ENCODE data around the gene VSTM2L. TPM values are rescaled to one million over a fixed set of nuclear protein-coding genes. Genes with fewer than 3 reads are reported as not detected.
"Not testable (repeated sequence)": the region's sequence is repeated elsewhere in the genome, so short reads cannot be mapped to it uniquely, and the experiment has no call there.

Gene VSTM2L
- polyA plus RNA-seq, 1 donor: 22.9 TPM

DNA sequence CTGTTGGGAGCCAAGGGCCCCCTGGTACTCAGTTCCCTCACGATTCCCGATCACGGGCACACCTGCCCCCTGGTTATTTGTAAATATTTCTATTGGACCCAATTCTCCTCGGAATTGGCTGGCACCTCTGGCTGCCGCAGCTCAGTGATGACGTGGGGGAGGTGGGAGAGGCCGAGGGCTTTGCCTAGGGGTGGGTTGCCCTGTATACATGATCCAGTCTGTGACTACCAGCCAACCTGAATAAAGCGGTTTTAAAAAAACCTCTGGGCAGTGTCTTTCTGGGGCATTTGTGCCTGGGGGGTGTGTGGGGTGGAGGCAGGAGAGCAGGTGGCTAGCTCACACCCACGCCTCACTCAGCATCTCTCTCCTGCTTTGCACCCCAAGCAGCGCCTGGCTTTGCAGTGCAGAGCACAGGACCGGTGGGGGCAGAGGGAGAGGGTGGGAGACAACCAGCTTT is 42.2 kb downstream of the VSTM2L start:
- WGBS (ENCODE audit: insufficient coverage, low lambda C conversion rate): no CpG with 5 or more reads among the region's 11 CpGs
- no peaks in the 10 kb centered on the region for H3K36me3 ChIP-seq (ENCODE audit: control insufficient read depth, insufficient read depth, low read length)
- H3K4me1 ChIP-seq (ENCODE audit: control insufficient read depth, insufficient read depth, low read length): no peaks in the 10 kb centered on the region
- H3K9me3 ChIP-seq (ENCODE audit: control insufficient read depth, low read depth, low read length): no peaks in the 10 kb centered on the region
- no peak overlapping the region for H3K27ac ChIP-seq (ENCODE audit: low read length)
- no peak overlapping the region for H3K4me3 ChIP-seq (ENCODE audit: low read length)
- no peak for DNase-seq
- H3K27me3 ChIP-seq (ENCODE audit: control insufficient read depth, insufficient read depth, low read length): no peaks in the 10 kb centered on the region

DNA sequence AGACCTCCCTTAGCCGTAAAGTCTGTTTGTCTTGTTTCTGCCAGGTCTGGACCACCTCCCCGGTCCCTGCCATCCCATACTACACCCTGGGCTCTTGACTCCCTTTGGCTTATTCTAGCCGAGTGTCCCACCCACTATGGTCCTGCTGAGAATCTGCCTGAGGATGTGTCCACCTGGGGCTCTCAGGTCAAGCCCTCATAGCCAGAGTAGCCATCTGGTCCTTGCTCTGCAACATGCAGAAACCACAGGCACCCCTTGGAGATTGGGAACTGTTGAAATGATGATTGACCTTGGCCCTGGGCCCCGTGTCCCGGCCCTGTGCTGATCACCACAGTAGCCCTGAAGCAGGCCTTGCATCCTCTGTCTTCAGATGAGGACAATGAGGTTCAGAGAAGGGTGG is 44.0 kb downstream of the VSTM2L start:
- no peak for DNase-seq
- no peaks in the 10 kb centered on the region for H3K4me1 ChIP-seq (ENCODE audit: control insufficient read depth, insufficient read depth, low read length)
- no peaks in the 10 kb centered on the region for H3K27me3 ChIP-seq (ENCODE audit: control insufficient read depth, insufficient read depth, low read length)
- H3K27ac ChIP-seq (ENCODE audit: low read length): no peak overlapping the region
- no peaks in the 10 kb centered on the region for H3K9me3 ChIP-seq (ENCODE audit: control insufficient read depth, low read depth, low read length)
- no peaks in the 10 kb centered on the region for H3K36me3 ChIP-seq (ENCODE audit: control insufficient read depth, insufficient read depth, low read length)
- no peak overlapping the region for H3K4me3 ChIP-seq (ENCODE audit: low read length)
- WGBS (ENCODE audit: insufficient coverage, low lambda C conversion rate): 92% methylated on average over 2 of the region's 5 CpGs

DNA sequence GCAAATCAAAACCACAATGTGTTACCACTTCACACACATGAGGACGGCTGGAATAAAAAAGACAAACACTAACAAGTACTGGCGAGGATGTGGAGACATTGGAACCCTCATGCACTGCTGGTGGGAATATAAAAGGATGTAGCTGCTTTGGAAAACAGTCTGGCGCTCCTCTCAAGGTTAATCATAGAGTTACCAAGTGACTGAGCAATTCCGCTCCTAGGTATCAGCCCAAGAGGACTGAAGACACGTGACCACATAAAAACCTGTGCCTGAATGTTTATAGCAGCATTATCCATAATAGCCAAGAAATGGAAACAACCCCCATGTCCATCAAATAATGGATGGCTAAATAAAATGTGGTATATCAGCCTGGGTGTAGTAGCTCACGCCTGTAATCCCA is 45.0 kb downstream of the VSTM2L start:
- no peaks in the 10 kb centered on the region for H3K4me1 ChIP-seq (ENCODE audit: control insufficient read depth, insufficient read depth, low read length)
- no peaks in the 10 kb centered on the region for H3K36me3 ChIP-seq (ENCODE audit: control insufficient read depth, insufficient read depth, low read length)
- WGBS (ENCODE audit: insufficient coverage, low lambda C conversion rate): no CpG with 5 or more reads among the region's 6 CpGs
- no peak for DNase-seq
- no peak overlapping the region for H3K27ac ChIP-seq (ENCODE audit: low read length)
- H3K9me3 ChIP-seq (ENCODE audit: control insufficient read depth, low read depth, low read length): no peaks in the 10 kb centered on the region
- H3K27me3 ChIP-seq (ENCODE audit: control insufficient read depth, insufficient read depth, low read length): no peaks in the 10 kb centered on the region
- no peak overlapping the region for H3K4me3 ChIP-seq (ENCODE audit: low read length)

DNA sequence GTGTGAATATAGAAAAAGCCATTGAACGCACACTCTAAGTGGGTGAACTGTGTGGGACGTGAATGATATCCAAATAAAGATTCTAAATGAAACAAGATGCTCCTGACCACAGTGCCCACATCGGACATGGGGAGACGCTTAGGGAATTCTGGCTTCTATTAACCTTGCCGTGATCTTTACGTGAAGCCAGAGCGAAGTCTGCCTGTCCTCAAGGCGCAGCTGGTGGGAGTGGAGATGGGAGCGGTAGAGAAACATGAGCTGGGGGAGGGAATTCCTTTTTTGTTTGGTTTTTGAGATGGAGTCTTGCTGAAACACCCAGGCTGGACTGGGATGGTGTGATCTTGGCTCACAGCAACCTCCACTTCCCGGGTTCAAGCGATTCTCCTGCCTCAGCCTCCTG is 46.0 kb downstream of the VSTM2L start:
- no peak overlapping the region for H3K27ac ChIP-seq (ENCODE audit: low read length)
- no peaks in the 10 kb centered on the region for H3K27me3 ChIP-seq (ENCODE audit: control insufficient read depth, insufficient read depth, low read length)
- H3K4me3 ChIP-seq (ENCODE audit: low read length): no peak overlapping the region
- DNase-seq: no peak
- WGBS (ENCODE audit: insufficient coverage, low lambda C conversion rate): no CpG with 5 or more reads among the region's 11 CpGs
- no peaks in the 10 kb centered on the region for H3K36me3 ChIP-seq (ENCODE audit: control insufficient read depth, insufficient read depth, low read length)
- no peaks in the 10 kb centered on the region for H3K9me3 ChIP-seq (ENCODE audit: control insufficient read depth, low read depth, low read length)
- no peaks in the 10 kb centered on the region for H3K4me1 ChIP-seq (ENCODE audit: control insufficient read depth, insufficient read depth, low read length)

DNA sequence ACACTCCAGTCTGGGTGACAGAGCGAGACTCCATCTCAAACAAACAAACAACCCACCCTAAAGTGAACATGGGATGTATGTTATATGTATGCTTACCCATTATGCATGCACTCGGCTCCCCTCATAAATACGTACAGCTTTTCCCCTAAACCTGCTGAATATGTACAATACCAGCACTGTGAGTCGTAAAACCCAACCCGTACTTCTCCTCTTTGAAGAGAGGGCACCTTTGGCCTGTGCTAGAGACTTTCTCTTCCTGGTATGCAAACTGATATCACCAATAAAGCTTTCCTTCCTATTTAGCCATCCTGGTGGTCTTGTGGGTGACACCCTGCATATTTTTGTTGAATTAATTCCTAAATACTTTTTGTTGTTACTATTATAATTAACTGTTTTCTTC is 51.3 kb downstream of the VSTM2L start:
- H3K9me3 ChIP-seq (ENCODE audit: control insufficient read depth, low read depth, low read length): no peaks in the 10 kb centered on the region
- H3K4me1 ChIP-seq (ENCODE audit: control insufficient read depth, insufficient read depth, low read length): no peaks in the 10 kb centered on the region
- peak; percentile 36 to 78 for DNase-seq
- no peaks in the 10 kb centered on the region for H3K27me3 ChIP-seq (ENCODE audit: control insufficient read depth, insufficient read depth, low read length)
- H3K4me3 ChIP-seq (ENCODE audit: low read length): no peak overlapping the region
- no peak overlapping the region for H3K27ac ChIP-seq (ENCODE audit: low read length)
- no peaks in the 10 kb centered on the region for H3K36me3 ChIP-seq (ENCODE audit: control insufficient read depth, insufficient read depth, low read length)
- no CpG with 5 or more reads among the region's 5 CpGs for WGBS (ENCODE audit: insufficient coverage, low lambda C conversion rate)

- WGBS (ENCODE audit: insufficient coverage, low lambda C conversion rate): 83% methylated on average over 2 of the region's 14 CpGs
- peak in 1 of 2 donors; percentile 43 for DNase-seq
- Histone ChIP-seq H3K4me3 (ENCODE audit: low read length) (no peak overlapping the region), H3K36me3 (ENCODE audit: control insufficient read depth, insufficient read depth, low read length) (no peaks in the 10 kb centered on the region), H3K27ac (ENCODE audit: low read length) (no peak overlapping the region), H3K9me3 (ENCODE audit: control insufficient read depth, low read depth, low read length) (no peaks in the 10 kb centered on the region), H3K27me3 (ENCODE audit: control insufficient read depth, insufficient read depth, low read length) (no peaks in the 10 kb centered on the region), H3K4me1 (ENCODE audit: control insufficient read depth, insufficient read depth, low read length) (no peaks in the 10 kb centered on the region)
Observed at GRCh38 chr20:37954626-37955025, 51.7 kb downstream of the VSTM2L start.

- DNase-seq: no peak
- no peak overlapping the region for H3K27ac ChIP-seq (ENCODE audit: low read length)
- no peaks in the 10 kb centered on the region for H3K9me3 ChIP-seq (ENCODE audit: control insufficient read depth, low read depth, low read length)
- no peaks in the 10 kb centered on the region for H3K4me1 ChIP-seq (ENCODE audit: control insufficient read depth, insufficient read depth, low read length)
- no peaks in the 10 kb centered on the region for H3K36me3 ChIP-seq (ENCODE audit: control insufficient read depth, insufficient read depth, low read length)
- no CpG with 5 or more reads among the region's 7 CpGs for WGBS (ENCODE audit: insufficient coverage, low lambda C conversion rate)
- H3K27me3 ChIP-seq (ENCODE audit: control insufficient read depth, insufficient read depth, low read length): no peaks in the 10 kb centered on the region
- H3K4me3 ChIP-seq (ENCODE audit: low read length): no peak overlapping the region
Observed at GRCh38 chr20:37955511-37955910, 52.6 kb downstream of the VSTM2L start.

DNA sequence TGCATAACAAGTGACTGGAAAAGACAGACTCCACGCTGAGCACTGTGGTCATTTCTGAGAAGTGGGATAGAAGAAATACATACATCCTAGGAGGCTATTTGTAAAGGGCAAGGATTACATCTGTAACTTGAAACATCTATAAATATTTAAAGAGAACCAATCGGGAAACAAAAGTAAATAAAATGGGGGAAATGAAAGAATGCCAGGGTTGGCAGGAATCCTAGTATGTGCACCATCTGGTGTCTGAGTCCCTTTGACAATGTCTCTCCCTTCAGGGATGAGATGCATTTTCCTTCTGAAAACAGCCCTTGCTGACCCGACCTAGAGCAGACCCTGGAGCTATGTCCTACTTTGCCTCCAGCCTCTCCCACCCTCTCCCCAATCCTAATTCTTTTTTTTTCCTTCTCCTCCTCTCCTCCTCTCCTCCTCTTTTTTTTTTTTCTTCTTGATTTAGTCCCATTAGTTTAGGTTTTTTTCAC is 53.2 kb downstream of the VSTM2L start:
- 41% methylated on average over 2 of the region's 3 CpGs for WGBS (ENCODE audit: insufficient coverage, low lambda C conversion rate)
- H3K36me3 ChIP-seq (ENCODE audit: control insufficient read depth, insufficient read depth, low read length): no peaks in the 10 kb centered on the region
- H3K27me3 ChIP-seq (ENCODE audit: control insufficient read depth, insufficient read depth, low read length): no peaks in the 10 kb centered on the region
- no peaks in the 10 kb centered on the region for H3K4me1 ChIP-seq (ENCODE audit: control insufficient read depth, insufficient read depth, low read length)
- no peaks in the 10 kb centered on the region for H3K9me3 ChIP-seq (ENCODE audit: control insufficient read depth, low read depth, low read length)
- H3K4me3 ChIP-seq (ENCODE audit: low read length): no peak overlapping the region
- no peak overlapping the region for H3K27ac ChIP-seq (ENCODE audit: low read length)
- no peak for DNase-seq

- Histone ChIP-seq H3K4me1 (ENCODE audit: control insufficient read depth, insufficient read depth, low read length) (no peaks in the 10 kb centered on the region), H3K27ac (ENCODE audit: low read length) (no peak overlapping the region), H3K27me3 (ENCODE audit: control insufficient read depth, insufficient read depth, low read length) (no peaks in the 10 kb centered on the region), H3K9me3 (ENCODE audit: control insufficient read depth, low read depth, low read length) (no peaks in the 10 kb centered on the region), H3K4me3 (ENCODE audit: low read length) (no peak overlapping the region), H3K36me3 (ENCODE audit: control insufficient read depth, insufficient read depth, low read length) (no peaks in the 10 kb centered on the region)
- WGBS (ENCODE audit: insufficient coverage, low lambda C conversion rate): no CpG with 5 or more reads among the region's 2 CpGs
- DNase-seq: no peak
Observed at GRCh38 chr20:37958856-37959520, 56.1 kb downstream of the VSTM2L start.

DNA sequence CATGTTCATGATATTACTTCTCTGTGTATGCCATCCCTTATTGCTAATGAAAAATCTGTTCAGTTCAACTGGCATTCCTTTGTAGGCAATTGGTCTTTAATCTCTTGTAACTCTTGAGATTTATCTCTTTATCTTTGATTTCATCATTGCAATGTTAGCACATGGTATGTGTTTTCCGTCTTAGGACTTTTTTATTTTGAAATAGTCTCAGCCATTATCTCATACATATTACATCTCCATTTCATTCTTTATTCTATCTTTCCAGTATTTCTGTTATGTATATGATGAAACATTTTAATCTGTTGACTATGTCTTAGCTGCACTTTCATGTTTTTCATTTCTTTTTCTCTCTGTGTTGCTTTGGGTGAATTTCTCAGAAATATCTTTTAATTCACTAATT is 58.1 kb downstream of the VSTM2L start:
- WGBS (ENCODE audit: insufficient coverage, low lambda C conversion rate): 83% methylated on average over 1 of the region's 1 CpG
- H3K4me1 ChIP-seq (ENCODE audit: control insufficient read depth, insufficient read depth, low read length): no peaks in the 10 kb centered on the region

DNA sequence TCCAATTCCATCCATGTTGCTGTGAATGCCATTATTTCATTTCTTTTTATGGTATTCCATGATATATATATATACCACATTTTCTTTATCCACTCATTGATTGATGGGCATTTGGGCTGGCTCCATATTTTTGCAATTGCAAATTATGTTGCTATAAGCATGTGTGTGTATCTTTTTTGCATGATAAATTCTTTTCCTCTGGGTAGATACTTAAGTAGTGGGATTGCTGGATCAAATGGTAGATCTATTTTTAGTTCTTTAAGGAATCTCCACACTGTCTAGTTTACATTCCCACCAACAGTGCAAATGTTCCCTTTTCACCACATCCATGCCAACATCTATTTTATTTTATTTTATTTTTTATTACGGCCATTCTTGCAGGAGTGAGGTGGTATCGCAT is 60.6 kb downstream of the VSTM2L start:
- DNase-seq; H3K4me3 ChIP-seq (ENCODE audit: low read length); H3K27ac ChIP-seq (ENCODE audit: low read length); H3K36me3 ChIP-seq (ENCODE audit: control insufficient read depth, insufficient read depth, low read length); H3K4me1 ChIP-seq (ENCODE audit: control insufficient read depth, insufficient read depth, low read length); H3K9me3 ChIP-seq (ENCODE audit: control insufficient read depth, low read depth, low read length); H3K27me3 ChIP-seq (ENCODE audit: control insufficient read depth, insufficient read depth, low read length): not testable (repeated sequence)
- 100% methylated on average over 1 of the region's 2 CpGs for whole genome bisulfite sequencing (ENCODE audit: insufficient coverage, low lambda C conversion rate)

More for the DNA sequence above, 58.1 kb downstream of the VSTM2L start:
- H3K36me3 ChIP-seq (ENCODE audit: control insufficient read depth, insufficient read depth, low read length): no peaks in the 10 kb centered on the region
- no peak for DNase-seq
- H3K27ac ChIP-seq (ENCODE audit: low read length): no peak overlapping the region
- no peaks in the 10 kb centered on the region for H3K9me3 ChIP-seq (ENCODE audit: control insufficient read depth, low read depth, low read length)
- no peaks in the 10 kb centered on the region for H3K27me3 ChIP-seq (ENCODE audit: control insufficient read depth, insufficient read depth, low read length)
- H3K4me3 ChIP-seq (ENCODE audit: low read length): no peak overlapping the region

All from large intestine (tissue), 3 donors.